Fibroblast of skin of scalp (primary cell): Measurements from ENCODE around the gene MOV10. TPM values are rescaled to one million over a fixed set of nuclear protein-coding genes. Genes with fewer than 3 reads are reported as not detected.
"Not testable (repeated sequence)": the region's sequence is repeated elsewhere in the genome, so short reads cannot be mapped to it uniquely, and the experiment has no call there.

ENCODE experiments used
- DNase-seq: peaks from one replicate; pipeline ENCODE4 v3.0.0-alpha.2; 2013
- polyA plus RNA-seq, 2 experiments: library from polyadenylated mRNA; unstranded; fragments of 120-200 nt; gene quantifications; one replicate each; pipeline ENCODE4 v1.2.1, GENCODE V29; 2013; ENCODE audit not compliant: insufficient read length in 2 of 2

MOV10 gene, protein sequence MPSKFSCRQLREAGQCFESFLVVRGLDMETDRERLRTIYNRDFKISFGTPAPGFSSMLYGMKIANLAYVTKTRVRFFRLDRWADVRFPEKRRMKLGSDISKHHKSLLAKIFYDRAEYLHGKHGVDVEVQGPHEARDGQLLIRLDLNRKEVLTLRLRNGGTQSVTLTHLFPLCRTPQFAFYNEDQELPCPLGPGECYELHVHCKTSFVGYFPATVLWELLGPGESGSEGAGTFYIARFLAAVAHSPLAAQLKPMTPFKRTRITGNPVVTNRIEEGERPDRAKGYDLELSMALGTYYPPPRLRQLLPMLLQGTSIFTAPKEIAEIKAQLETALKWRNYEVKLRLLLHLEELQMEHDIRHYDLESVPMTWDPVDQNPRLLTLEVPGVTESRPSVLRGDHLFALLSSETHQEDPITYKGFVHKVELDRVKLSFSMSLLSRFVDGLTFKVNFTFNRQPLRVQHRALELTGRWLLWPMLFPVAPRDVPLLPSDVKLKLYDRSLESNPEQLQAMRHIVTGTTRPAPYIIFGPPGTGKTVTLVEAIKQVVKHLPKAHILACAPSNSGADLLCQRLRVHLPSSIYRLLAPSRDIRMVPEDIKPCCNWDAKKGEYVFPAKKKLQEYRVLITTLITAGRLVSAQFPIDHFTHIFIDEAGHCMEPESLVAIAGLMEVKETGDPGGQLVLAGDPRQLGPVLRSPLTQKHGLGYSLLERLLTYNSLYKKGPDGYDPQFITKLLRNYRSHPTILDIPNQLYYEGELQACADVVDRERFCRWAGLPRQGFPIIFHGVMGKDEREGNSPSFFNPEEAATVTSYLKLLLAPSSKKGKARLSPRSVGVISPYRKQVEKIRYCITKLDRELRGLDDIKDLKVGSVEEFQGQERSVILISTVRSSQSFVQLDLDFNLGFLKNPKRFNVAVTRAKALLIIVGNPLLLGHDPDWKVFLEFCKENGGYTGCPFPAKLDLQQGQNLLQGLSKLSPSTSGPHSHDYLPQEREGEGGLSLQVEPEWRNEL
- 81.5 TPM for polyA plus RNA-seq (2013, experiment 1 of 2; ENCODE audit: insufficient read length)
- polyA plus RNA-seq (2013, experiment 2 of 2; ENCODE audit: insufficient read length), result 81.8 TPM

DNA sequence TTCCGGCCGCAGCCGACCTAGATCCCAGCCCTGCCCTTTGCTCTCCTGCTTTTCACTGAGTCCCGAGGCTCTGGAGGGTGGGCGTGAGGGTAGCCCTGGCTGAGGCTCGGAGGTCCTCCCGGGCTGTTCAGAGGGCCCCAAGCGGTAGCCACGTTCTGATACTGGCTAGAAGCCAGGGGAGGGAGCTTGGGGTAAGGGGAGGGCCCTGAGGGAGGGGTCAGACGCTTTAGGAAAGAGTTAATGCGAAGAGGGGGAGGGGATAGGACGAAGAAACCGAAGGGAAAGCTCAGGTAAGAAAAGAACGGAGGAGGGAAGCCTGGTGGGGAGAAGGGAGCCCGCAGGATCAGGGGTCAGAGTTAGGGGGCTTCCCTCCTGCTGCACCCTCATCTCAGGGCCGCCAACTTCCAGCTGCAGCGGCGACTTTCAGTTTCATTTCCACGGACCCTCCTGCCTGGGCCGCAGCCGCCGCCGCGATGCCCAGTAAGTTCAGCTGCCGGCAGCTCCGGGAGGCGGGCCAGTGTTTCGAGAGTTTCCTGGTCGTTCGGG, at the start of gene MOV10:
Gene MOV10, plus strand, starts transcription at position 220 of the 546 bp plus-strand sequence. Its CDS starts 254 bp downstream, at position 474.
- peak; percentile 85 for DNase-seq

DNA sequence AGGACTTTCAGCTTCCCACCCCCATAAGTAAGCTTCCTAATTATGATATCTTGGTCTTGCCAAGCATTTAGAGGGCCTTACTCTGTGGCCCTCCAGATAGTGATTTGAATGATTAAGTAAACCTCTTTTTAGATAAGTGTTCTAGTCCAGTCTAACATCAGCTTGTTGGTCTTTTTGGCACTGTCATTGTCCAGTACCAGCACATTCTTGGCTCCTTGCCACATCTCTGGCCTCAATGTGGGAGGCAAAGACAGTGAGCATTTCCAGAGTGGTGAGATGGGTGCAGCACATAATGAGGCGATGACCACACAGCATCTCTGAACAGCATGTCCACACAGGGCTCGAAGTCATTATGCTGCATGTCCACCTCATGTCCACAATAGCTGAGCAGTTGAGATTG, 48.8 kb upstream of the MOV10 start:
- peak; percentile 22 for DNase-seq

DNA sequence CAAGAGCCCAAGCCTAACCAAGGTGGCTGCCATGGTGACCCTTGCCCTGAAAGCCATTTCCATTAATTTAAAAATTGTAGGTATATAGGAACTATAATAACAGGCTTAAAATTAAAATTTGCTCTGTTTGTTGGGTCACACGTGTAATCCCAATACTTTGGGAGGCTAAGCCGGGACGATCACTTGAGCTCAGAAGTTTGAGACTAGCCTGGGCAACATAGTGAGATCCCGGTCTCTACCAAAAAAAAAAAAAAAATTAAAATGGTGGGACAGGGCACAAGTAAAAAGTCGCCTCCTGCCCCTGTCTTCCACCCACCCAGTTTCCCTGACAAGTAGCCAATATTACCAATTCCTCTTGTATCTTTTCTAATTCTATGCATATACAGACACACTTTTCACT, 48.3 kb upstream of the MOV10 start:
- no peak for DNase-seq

DNA sequence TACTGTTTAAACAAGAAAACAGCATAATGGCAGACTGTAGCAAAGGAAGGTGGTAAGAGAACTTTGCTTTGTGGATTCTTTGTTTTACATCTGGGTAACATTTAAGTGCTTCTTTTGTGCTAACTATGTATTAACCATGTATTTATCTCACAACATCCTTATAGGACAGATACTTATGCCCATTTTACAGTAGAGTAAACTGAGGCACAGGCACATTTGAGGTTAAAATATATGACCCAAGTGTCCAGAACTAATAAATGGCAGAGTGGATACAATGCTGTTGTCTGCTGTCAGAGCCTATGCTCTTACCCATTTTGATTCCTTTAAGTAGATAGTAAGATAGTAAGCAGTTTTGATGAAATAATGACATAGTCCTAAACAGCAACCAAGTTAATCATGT, 47.6 kb upstream of the MOV10 start:
- DNase-seq, result no peak

DNA sequence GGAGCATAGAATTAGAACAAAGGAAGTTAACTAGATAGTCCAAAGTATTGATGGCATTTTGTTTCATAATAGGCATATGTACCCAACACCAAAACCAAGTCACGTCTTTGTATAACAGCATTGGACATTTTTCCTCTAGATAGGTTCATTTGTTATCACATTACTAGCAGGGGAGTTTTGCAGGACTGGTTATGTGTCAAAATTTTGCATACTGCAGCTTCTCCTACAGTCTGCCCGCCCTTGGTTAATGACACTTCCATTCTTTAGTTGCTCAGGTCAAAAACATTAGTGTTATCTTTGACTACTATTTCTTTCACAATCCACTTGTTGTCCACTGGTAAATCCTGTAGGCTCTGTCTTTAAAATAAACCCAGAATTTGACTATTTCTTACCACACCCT, 45.9 kb upstream of the MOV10 start:
- DNase-seq, result no peak

DNA sequence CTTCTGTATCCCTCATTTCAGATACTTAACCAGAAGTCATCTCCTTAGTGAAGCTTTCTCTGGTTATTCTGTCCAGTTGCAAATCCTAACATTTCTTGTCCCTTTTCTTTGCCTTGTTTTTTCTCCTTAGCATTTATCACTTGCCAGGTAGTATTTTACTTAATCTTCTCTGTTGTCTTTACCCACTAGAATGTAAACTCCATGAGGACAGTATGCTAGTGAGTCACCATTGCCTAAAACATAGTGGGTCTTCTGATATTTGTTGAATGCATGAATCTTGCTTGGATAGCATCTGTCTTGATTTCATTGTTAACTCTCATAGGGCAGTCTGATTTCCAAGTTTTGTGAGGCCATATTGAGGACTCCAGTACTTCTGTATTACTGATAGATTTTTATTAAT, 45.2 kb upstream of the MOV10 start:
- DNase-seq, result no peak

DNA sequence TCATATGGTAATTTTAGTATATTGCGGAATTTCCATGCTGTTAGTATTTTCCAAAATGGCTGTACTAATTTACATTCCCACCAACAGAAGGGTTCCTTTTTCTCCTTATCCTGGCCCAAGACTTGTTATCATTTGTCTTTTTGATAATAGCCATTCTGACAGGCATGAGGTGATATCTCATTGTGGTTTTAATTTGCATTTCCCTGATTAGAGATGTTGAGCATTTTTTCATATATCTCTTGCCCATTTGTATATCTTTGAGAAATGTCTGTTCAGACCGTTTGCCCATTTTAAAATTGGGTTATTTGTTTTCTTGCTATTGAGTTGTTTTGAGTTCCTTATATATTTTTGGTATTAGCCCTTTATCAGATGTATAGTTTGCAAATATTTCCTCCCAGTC, 40.8 kb upstream of the MOV10 start:
- DNase-seq, result no peak

DNA sequence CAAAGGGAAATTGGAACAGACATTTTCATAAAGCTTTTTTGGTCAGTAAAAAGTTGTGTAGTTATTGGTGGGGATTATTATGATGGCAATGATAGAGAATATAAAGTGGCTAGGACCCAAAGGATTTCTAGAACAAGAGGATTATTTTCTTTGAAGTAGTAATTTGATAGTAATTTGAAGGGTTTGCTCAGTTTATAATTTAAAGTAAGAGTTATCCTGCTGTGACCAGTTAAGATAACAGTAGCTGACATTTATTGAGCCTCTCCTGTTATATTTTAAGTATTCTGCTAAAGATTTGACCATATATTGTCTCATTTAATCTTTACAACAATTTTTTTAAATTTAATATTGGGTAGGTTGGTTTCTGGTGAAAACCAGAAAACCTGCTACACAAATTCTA, 40.1 kb upstream of the MOV10 start:
- DNase-seq, result no peak

DNA sequence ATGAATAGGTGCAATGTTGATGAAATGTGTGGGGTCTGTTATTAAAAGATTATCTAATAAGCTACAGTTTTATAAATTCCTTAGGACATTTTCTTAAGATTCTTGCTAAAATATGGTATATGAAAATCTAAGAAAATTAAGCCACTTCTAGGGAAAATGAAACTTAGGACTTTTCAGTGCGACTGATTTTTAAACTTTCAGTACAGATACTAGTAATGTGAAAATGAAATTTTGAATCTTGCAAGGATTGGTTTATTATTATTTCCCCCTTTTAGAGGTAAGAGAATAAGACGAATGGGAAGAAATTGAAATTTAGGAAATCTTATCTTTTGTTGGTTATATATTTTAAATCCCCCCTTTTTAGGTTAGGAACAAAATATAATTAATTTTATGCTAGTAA, 38.4 kb upstream of the MOV10 start:
- no peak for DNase-seq

DNA sequence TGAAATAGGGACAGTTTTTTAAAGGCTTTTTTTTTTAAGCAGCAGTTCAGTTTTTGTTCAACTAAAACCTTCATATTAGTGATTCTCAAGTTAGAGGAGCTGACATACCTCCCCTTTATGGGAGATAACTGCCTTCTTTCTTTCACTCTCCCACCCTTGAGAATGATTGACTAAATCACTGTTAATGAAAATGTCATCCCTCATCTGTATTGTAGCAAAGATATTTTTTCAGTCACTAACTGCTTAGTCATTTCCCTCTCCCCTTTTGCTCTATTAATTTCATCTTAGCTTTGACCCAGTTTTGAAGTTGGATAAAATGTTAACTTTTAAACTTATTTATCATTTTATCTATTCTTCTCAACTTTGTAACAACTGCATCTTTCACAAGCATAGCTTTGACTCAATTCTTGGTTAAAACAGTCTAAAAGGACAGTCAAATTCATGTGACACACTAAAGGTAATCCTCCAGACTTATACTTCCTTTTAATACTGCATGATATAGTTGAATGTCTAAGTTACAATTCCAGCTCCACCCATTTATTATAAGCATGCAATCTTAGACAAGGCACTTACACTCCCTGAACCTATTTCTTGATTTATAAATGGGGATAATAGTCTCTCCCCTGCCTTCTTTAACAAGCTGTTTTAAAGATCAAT, 37.7 kb upstream of the MOV10 start:
- no peak for DNase-seq

DNA sequence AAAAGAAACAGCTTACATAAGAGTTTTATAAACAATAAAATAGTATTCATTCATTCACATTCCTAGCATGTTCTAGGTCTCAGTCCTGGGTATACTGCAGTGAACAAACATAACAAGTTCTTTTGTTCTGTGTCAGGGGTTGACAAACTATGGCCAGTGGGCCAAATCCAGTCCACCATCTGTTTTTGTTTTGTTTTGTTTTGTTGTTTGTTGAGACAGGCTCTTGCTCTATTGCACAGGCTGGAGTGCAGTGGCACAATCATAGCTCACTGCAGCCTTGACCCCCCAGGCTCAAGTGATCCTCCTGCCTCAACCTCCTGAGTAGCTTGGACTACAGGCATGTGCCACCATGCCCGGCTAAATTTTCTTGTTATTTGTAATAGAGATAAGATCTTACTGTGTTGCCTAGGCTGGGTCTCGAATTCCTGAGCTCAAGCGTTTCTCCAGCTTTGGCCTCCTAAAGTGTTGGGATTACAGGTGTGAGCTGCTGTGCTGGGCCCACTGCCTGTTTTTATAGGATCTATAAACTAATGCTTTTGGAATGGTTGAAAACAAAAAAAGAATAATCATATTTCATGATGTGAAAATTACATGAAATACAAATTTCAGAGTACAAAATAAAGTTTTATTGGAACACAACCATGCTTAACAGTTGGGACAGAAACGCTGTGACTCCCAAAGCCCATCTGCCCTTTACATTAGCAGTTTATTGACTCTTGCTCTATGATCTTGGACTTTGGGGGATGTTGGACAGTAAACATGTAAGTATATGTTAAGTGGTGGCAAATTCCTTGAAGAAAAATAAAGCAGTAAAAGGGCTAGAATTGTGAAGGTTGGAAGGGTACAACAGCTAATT, 37.0 kb upstream of the MOV10 start:
- DNase-seq, result peak; percentile 18

DNA sequence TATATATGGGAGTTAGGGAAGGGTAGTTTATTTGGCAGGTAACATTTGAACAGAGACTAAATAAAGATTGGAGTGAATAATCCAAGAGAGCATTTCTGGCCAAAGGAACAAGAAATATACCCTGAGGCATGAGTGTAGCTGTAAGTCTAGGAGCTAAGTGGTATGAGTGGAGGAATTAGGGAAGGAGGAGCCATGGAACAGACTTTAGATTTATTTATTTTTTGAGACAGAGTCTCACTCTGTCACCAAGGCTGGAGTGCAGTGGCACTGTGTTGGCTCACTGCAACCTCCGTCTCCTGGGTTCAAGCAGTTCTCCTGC, 36.4 kb upstream of the MOV10 start:
- DNase-seq, result no peak

DNA sequence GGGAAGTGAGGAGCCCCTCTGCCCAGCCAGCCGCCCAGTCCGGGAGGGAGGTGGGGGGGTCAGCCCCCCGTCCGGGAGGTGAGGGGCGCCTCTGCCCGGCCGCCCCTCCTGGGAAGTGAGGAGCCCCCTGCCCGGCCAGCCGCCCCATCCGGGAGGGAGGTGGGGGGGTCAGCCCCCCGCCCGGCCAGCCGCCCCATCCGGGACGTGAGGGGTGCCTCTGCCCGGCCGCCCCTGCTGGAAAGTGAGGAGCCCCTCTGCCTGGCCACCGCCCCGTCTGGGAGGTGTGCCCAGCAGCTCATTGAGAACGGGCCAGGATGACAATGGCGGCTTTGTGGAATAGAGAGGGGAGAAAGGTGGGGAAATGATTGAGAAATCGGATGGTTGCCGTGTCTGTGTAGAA, 34.0 kb upstream of the MOV10 start:
- DNase-seq, result not testable (repeated sequence)

DNA sequence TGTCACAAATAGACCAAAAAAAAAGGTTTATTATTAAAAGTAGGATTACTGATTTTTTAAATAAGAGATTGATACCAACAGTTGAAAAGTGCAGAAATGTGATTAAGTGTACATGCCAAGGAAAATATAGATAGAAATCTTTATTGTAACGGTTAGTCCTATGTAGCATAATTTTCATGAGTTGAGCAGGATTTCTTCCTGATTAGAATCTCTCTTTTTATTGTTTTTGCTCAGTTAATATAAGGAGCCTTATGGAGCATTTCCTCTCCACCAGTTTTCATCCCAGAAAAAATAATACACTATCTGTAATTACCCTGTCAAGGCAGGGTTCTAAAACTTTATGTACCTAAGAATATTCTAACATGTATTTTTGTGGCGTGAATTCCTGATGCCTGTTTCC, 31.4 kb upstream of the MOV10 start:
- no peak for DNase-seq

DNA sequence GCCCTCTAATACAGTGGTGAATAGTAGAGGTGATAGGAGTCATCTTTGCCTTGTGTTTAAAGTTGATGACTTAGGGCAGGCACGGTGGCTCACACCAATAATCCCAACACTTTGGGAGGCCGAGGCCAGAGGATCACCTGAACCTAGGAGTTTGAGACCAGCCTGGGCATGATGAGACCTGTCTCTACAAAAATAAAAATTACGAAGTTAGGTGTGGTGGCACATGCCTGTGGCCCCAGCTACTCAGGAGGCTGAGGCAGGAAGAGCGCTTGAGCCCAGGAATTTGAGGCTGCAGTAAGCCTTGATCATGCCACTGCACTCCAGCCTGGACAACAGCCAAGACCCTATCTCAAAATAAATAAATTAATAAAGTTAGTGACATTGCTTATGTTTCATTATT, 28.2 kb upstream of the MOV10 start:
- no peak for DNase-seq

DNA sequence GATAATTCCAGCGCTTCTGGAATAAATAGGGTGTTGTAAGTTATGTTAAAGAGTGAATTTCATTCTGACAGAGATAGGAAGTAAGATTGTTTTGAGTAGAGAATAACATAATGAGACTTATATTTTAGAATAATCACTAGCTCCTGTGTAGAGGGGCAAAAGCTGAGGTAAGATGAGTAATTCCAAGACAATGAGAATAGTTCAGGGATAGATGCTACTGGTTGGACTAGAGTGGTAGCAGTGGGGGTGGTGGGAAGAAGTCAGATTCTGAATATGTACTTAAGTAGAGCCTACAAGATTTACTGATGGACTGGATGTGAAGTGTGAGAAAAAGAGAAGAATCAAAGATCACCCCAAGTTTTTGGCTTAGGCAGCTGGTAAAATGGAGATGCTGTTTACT, 23.3 kb upstream of the MOV10 start:
- DNase-seq, result no peak

DNA sequence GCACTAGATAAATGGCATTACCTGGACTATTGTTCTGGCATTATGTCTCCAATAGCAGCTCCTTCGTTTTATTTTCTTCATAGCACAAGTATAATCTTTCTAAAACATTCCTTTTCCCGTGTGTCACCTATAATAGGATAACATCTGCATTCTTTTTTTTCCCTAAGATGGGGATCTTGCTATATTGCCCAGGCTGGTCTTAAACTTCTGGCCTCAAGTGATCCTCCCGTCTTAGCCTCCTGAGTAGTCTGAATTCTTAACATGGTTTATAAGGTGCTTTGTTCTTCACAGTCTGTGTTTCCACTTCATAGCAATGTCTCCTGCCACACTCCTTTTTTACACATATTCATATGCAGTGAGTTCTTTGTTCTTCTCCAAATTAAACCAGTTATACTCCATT, 8.6 kb upstream of the MOV10 start:
- DNase-seq, result no peak

DNA sequence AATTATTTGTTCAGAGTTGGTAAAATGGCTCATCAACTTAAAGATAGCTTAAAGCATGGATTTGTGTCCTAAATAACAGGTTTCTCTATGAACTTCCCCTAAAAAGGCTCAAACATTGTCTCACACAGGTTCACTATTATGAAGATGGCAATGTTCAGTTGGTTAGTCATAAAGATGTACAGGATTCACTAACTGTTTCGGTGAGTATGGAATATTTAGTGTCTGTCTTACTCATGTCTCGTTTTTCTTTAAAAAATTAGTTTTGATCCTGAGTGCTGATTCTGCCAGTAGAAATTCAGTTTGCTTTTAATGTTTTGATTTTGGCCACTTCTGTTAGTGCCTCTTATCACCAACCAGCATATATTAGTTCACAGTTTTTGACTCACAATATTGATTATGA, 7.5 kb upstream of the MOV10 start:
- DNase-seq, result no peak

DNA sequence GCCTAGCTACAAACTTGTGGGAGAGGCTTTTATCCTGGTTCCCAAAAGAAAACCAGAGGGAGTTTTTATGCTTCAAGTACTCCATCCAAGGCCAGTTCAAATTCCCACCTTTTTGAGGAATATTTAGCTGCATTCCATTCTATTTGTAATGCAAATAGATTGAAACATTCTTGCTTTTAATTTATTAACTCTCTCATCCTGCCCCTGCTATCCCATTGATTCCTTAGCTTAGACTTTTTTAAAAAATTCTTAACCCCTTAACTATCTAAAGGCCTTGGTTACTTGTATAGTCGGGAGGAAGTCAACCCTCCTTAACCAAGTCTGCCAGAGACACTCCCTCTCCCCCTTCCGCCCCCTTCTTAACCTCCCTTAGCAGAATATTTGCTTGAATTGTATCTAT, 2.5 kb upstream of the MOV10 start:
- no peak for DNase-seq

DNA sequence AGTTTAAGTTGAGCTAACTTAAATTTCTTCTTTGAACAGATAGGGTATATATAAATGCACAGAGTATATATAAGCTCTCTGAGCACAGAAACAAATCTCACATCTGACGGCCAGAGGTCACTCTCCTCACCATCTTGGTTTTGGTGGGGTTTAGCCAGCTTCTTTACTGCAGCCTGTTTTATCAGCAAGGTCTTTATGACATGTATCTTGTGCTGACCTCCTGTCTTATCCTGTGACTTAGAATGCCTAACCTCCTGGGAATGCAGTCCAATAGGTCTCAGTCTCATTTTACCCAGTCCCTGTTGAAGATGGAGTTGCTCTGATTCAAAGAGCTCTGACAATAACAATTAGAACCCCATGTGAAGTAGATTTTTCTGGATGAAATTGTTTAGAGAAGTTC, 1.6 kb upstream of the MOV10 start:
- no peak for DNase-seq

DNA sequence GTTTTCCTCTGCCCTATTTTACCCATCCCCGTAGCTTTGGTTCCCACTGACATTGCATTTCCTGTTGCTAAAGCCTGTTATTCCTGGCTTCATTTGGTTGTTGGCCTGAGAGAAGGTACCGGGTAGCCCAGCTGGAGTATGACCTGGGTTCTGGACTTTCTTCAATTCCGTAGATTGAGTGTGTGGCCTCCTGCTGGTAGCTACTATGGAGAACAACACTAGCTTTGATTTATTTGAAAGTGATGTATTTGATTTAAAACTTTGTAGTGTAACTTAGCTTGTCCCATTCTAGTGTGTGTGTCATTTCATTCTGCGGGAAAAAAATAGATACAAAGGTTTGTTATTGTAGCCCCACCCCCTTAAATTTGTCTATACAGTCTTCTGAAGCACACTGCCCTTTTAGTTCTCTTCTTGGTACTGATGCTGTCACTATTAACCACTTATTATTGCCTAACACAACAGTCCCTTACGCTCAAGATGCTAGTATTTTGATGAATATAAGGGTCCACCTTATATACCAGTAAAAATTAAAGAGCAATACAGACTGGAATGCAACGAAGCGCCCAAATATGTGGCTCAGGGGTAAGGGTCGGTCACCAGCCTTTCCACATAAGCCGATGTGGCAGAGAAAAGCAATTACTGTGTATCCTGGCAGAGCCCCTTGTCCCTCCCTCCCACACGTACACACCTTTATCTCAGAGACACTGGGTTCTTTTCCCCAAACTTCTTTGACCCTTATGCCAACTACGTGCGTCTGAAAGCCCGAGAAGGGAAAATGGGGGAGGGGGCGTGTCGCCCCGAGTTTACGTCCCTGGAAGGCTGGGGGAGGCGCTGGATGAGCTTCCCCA, 643 bp upstream of the MOV10 start:
- peak; percentile 59 for DNase-seq
